DMS79 (cell line): ENCODE measurements around the gene PIH1D1.
A peak's percentile ranks its signal among the peaks of the same experiment; 100 is the strongest.
"Not testable (repeated sequence)": the region's sequence is repeated elsewhere in the genome, so short reads cannot be mapped to it uniquely, and the experiment has no call there.

Experiments
- DNase-seq: peaks from one replicate; lab custom pipeline; 2025; lab: John Stamatoyannopoulos, UW

Gene PIH1D1

DNA sequence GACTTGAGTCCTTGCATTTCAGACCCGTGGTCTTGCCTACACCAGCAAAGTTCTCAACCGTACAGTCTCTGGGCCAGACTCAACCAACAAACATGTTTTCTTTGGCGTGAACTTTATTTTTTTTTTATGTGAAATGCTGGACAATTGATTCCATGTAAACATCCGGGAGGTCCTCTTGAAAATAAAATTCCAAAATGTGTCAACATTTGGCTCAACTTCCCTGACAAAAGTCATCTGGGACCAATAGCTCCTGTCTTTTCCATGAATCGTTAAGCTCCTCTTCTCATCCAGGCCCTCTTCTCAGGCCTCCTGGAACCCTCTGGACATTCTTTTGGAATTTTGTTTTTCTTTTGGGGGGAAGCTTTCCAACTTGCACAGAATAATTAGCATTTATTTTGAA is 4.2 kb upstream of the PIH1D1 start:
- no peak for DNase-seq

DNA sequence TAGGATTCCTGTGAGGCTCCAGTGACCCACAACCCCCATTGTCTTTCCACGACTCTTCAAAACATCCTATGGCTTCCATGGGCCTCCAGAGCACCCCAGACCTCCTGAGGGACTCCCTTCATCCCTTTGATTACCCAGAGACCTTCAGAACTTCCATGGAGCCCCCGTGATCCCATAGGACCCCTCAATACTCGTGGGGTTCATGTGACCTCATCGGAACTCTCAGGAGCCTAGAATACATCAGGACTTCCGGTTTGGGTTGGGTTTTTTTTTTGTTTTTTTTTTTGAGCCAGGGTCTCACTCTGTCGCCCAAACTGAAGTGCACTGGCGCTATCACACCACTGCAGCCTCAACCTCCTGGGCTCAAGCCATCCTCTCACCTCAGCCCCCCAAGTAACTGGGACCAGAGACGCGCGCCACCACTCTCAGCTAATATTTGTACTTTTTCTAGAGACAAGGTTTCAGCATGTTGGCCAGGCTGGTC is 2.2 kb upstream of the PIH1D1 start:
- DNase-seq = no peak

DNA sequence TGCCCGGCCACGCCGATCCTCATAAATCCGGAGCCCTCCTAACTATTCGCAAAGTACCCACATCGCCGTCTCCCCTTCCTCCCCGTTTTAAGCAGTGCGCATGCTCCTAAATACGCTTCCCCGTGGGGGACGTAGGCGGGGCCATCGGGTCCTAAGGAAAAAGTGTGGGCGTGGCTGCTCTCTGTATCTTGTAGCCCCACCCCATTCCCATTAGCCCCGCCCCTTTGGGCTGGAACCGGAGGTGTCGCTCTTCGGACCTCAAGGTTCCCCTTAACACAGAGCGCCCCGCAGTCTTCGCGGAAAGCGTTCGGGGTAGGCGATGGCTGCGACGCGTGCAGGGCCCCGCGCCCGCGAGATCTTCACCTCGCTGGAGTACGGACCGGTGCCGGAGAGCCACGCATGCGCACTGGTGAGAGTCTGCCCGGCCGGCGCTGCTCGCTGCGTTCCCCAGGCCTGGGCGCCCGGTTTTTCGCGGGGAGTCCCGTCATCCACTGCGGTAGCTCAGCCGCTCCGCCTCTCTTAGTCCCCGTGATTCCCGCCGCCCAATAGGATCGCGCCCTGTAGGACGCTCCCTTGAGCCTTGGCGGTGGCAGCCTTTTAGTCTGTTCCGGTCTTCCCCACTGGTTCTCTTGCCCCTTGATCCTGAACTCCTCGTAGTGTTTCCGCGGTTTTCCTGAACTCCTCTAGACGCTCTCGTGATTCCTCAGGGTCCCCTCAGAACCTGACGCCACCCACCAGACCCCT is 1.6 kb upstream of the PIH1D1 start, which contains the start of gene ALDH16A1:
ALDH16A1 (plus strand) TSS at position 213 of the 744 bp plus-strand sequence; CDS start at position 320, 107 bp downstream.
- peak; percentile 95 for DNase-seq

DNA sequence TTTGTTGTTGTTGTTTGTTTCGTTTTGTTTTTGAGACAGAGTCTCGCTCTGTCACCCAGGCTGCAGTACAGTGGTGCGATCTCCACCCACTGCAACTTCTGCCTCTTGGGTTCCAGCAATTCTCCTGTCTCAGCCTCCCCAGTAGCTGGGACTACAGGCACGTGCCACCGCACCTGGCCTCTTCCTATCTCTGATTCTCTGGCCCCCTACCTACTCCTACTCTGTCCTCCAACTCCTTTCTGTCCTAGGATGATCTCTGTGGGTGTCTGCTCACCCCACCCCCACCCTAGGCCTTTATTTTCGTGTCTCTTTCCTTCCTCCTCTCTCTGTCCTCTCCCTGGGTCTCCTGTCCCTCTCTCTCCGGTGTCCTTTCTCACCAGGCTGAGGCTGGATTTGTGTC is 1.2 kb downstream of the PIH1D1 start:
- DNase-seq = no peak

DNA sequence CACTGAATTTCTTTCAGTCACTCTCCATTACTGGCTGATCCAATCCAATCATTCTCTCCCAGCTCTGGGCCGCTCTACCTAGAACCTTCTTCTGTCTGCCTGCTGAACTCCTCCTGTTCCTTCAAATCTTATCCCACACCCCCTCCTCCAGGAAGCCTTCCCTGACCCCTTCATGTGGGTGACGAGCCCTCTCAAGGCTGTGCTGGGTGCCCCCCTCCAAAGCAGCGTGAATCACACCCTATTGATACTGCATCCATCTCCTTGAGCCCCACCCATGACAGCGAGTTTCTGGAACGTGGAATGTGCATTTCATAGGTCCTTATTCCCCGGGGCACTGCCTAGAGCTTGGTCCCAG is 3.2 kb downstream of the PIH1D1 start:
- no peak for DNase-seq

DNA sequence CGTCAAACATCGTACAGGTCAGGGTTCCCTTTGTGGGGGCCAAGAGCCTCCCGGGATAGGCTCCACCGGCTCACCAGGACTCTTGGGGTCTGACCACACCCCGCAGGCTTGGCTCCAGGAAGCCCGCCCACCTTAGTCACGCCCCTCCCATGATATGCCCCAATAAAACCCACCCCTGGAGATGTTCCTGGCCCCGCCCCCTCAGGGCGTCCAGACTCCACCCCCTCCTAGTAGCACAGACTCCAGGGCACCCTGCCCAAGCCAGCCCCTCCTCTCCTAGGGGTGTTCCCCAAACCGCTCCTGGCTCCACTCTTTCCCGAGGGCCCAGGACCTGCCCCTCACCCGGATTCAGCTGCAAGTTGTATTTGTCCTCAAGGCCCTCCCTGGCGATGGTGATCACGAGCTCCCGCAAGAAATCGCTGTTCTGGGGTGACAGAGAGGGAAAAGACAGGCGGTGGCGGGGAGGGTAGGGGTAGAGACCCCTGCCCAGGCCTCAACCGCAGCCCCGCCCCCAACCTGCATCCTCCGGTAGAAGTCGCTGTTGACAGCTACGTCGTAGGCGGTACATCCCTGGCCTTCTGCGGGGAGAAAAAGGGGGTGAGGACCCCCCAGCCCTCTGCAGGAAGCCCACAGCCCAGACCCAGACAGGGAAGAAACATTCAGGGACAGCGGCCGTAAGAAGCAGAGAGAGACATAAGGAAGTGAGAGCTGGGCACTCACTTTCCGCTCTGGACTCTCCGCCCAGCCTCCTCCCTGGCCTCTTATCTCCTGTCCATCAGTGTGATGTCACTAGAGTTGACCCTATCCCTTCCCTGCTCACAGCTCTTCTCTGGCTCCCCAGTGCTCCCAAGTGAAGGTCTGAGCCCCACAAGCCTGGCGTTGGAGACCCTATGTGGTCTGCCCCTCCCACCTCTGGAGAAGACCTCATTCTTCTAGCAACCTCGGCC is 3.9 kb downstream of the PIH1D1 start:
- DNase-seq = no peak

DNA sequence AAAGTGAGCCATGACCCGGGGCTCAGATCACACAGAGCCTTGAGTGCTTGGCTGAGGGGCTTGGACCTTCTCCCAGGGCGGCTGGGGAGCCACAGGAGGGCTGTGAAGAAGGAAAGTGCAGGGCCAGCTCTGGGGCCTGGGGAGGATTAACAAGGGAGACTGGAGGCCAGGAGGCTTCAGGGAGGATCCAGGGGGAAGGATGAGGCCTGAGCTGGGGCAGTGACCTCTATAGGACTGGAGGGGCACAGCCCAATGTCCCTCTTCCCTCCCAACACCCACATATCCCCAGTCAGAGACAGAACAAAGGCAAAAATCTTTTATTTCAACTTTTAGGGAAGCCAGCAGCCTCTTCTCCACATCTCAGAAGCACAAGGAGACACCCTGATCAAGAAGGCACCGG is 5.6 kb downstream of the PIH1D1 start:
- no peak for DNase-seq

DNA sequence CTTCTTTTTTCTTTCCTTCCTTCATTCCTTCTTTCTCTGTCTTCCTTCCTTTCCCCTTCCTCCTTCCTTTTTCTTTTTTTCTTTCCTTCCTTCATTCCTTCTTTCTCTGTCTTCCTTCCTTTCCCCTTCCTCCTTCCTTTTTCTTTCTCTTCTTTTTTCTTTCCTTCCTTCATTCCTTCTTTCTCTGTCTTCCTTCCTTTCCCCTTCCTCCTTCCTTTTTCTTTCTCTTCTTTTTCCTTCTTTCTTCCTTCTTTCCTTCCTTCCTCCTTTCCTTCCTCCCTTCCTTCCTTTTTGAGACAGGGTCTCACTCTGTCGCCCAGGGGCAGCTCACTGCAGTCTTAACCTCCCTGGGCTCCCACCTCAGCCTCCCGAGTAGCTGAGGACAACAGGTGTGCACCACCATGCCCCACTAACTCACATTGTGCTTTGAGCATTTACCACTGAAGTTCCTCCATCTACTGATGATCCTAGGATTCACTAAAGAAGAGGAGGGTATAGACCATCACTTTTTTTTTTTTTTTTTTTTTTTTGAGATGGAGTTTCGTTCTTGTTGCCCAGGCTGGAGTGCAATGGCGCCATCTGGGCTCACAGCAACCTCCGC is 7.4 kb downstream of the PIH1D1 start:
- not testable (repeated sequence) for DNase-seq

DNA sequence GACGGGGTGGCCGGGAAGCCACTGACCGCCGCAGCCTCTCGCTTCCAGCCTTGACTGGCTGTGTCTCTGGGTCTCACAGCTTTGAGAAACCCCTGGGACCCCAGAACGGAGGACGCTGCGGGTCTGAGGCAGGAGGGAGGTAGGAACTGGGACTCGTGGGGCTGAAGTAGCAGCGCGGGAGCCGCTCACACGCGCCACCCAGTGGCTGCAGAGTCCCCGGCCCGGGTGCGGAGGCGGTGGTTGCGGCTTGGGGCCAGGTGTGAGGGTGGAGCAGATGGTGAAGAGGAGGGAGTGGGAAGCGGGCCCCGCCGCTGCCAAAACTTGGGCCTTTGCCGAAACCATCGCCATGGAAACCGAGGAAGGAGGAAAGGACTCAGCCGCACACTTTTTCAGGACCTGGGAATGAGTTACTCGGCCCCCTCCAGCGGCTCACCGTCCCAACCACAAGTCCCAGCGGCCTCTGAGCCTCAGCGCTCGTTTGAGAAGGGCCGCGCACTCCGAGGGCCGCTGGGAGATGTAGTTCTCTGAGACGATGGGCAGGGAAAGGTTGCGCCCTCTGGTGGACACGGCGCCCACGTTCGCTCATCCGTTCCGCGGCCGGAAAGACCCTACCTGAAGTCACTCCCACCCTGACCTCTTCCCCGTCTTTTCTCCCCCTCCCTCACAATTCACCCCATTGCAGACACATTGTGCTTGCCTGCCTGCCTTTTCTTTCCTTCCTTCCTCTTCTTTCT is 8.1 kb downstream of the PIH1D1 start:
- peak; percentile 98 for DNase-seq

DNA sequence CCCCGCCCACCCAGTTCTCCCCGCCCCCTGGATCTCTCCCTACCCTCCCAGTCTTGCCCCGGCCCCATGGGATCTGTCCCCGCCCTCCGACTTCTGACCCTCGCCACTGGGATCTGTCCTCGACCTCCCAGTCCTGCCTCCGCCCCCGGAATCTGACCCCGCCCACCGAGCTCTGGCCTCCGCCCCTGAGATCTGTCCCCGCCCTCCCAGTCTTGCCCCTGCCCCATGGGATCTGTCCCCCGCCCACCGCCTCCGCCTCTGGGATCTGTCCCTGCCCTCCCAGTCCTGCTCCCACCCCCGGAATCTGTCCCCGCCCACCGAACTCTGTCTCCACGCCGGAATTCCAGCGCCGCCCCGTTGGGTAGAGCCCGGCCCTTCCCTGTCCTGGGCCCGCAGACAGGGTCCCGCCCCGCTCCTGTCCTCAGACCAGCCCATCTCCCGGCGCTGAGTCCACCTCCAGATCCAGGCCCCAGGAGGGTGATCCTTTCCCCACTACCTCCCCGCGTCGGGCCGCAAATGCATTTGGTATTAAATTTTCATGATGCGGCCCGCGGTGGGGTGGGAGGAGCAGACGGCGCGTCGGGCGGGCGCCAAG is 8.7 kb downstream of the PIH1D1 start:
- DNase-seq = peak; percentile 65

DNA sequence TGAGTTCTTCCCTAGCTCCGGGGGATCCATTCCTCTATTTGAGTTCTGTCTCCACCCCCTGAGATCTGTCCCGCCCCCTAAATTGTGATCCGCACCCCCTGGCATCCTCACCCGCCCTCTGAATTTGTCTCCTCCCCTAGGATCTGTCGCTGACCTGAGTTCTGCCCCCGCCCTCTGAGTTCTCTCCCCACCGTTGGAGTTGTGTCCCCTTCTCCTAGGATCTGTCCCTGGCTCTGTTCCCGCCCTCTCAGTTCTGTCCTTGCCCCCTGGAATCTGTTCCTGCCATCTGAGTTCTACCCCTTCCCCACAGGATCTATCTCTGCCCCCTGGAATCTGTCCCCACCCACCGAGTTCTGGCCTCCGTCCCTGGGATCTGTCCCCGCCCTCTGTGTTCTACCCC is 9.3 kb downstream of the PIH1D1 start:
- peak; percentile 39 for DNase-seq

DNA sequence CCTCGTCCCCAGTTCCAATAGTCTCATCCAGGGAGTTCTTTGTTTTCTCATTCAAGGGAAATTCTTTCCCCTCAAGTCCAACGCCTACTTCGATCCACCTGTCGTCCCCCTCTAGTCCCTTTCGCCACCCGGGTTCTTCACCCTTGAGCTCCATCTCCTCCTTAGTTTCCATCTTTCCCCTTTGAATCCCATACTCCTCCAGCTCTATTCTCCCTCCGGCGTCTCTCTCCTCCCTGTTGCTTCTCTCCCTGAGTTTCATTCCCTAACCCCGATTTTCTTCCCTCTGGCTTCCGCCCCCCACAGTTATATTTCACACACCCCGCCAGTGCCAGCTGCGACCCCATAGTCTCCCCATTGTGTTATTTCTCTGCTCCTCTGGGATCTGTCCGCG is 9.7 kb downstream of the PIH1D1 start:
- DNase-seq = no peak

DNA sequence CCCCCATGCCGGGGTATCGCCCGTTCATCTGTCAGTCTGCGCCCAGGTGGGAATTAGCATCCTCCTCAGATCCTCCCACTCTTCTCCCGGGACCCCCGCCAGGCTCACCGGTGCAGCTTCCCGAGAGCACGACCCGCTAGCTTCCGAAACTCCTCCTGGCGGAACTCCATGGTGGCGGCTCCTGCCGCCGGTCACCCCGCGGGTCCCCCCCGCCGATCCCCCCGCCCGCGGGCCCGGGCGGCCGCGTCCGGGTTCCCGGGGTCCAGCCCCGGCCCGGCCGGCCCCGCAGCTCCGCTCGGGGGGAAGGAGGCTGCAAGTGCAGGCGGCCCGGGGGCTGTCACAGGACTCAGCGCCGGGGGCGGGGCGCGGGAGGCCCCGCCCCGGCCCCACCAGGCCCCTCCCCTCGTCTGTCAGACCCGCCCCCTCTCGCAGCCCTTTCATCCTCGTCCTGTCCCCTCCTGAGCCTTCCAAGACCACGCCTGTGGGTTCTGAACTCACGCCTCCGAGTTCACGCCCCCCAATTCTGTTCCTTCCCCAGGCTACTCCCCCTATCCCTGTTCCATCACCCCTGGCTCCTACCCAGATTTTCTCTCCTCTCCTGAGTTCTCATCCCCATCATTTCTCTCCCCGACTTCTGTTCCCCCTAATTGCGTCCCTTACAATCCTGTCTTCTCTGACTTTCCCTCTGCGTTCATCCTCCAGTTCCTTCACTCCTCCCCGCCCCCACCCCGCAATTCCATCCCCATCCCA is 10.2 kb downstream of the PIH1D1 start, which contains the start of gene SLC17A7:
SLC17A7 (minus strand) TSS at position 318 of the 750 bp plus-strand sequence; CDS start at position 170, 148 bp downstream.
- peak; percentile 30 for DNase-seq

DNA sequence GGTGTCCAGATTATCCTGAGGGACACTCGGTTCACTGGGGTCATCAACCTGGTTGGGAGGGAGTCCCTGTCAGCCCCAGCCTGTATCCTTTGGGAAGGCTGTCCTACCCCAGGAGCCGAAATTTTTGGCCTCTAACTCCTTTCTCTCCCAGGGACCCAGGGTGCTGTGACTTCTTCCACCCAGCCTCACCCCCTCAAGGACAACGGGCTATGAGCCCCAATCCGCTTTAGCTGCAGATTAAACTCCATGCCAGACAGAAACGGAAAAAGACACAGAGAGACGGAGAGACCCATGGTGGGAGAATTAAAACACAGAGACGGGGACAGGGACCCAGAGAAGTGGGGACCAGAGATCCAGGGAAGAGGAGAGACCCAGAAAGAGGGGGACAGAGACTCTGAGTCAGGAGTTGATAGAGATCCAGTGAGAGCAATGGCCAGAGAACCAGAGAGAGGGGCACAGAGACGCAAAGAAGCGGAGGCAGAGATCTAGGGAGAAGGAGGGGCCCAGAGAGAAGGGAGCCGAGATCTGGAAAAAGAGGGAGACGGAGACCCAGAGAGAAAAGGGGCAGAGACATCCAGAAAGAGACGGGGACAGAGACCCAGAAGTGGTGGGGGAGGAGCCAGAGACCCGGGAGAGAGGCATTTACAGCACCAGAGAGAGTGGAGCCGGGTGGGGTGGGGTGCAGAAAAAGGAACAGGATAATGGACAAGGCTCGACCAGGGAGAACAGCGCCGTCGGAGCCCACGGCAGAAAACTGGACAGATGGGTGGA is 11.0 kb downstream of the PIH1D1 start:
- no peak for DNase-seq

DNA sequence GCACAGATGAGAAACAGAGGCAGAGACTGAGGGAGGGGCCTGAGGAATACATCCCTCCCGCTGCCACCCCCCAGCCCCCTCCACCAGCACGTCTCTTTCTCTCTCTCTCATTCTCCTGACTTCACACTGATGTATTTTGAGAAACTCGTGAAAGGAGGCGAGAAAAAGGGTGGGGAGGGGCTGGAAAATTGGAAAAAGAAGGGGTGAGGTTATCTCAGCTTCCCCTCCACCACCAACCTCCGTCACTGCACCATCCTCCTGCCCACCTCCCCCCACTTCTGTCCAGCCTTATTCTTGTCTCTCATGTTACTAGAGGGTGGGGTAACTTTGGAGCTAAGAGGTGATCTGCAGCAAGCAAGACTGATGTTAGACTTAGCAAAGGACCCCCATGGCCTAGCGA is 11.8 kb downstream of the PIH1D1 start:
- DNase-seq = no peak

DNA sequence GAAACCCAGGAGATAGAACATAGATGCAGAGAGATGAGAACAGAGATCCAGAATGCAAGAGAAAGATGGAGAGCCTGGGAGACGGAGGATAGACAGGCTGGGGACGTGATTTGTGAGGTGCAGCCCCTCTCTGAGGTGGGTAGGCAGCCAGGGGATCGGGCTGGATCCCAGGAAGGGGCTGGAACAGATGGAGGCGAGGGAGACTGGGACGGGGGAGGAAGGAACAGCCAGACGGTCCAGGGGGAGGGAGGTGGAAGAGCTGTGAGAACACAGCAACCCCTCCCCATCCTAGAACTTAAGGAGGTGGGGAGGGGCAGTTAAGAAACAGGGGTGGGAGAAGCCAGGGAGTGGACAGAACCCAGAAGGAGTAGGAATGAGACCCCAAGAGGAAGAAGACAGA is 13.4 kb downstream of the PIH1D1 start:
- DNase-seq = no peak

DNA sequence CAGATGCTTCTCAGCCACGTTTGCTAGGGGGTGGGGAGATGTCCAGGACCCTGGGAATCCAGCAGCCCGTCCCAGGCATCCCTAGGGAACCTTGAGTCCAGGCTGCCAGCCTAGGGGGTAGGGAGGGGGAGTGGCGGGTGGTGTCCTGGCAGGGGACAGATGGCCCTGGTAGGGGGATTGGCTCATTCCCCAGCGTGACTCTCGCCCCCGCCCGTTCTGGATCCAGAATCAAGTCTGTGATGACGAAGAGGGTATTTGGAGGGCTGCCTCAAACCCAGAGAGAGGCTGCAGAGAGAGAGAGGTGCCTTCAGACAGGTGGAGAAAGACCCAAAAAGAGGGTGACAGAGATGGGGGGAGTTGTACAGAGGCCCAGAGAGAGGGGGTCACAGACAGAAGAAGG is 14.4 kb downstream of the PIH1D1 start:
- no peak for DNase-seq

DNA sequence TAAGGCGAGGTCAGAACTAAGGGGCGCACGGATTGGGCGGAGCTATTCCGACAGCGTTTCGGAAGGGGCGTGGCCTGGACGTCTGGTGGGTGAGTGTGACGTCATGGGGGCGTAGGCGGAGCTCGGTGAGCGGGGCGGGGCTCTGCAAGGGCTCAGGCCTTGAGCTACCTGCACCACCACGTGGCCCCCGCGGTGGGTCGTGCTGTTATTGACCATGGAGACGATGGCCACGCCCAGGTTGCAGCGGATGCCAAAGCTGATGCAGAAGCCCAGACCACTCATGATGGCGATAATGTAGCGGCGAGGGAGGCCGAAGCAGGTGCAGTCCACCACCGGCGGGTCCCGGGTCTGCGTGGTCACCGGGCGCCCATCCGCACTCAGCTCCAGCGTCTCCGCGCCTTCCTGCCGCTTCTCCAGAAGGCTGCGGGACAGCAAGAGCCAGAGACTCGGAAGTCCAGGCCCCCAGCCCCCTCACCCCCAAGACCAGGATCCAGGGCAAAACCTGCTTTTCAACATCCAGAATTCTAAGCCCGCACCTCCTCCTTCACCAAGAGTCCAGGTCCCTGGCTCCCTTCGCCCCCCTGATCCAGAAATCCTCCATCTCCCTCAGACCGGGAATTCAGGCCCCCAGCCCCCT is 15.1 kb downstream of the PIH1D1 start:
- no peak for DNase-seq

DNA sequence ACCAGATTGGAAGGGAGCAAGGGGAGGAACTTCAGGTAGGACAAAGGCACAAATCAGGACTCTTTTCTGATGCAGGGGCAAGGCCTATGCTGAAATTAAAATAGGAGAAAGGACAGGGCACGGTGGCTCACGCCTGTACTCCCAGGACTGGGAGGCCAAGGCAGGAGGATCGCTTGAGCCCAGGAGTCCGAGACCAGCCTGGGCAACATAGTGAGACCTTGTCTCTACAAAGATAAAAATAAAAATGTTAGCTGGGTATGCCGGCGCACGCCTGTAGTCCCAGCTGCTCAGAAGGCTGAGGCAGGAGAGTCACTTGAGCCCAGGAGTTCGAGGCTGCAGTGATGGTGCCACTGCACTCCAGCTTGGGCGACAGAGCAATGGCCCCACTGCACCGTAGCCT is 15.9 kb downstream of the PIH1D1 start:
- DNase-seq = no peak
